HG03175 (cell line): Measurements from ENCODE around the gene PHKG2.
A peak's percentile ranks its signal among the peaks of the same experiment; 100 is the strongest.

Source experiments
- ATAC-seq: cut with Tn5 transposase; IDR thresholded peaks from one replicate; pipeline ENCODE4 v1.9.1; 2021; ENCODE audit warnings: mild to moderate bottlenecking, moderate library complexity; ENCODE audit not compliant: unreplicated experiment

The PHKG2 gene

DNA sequence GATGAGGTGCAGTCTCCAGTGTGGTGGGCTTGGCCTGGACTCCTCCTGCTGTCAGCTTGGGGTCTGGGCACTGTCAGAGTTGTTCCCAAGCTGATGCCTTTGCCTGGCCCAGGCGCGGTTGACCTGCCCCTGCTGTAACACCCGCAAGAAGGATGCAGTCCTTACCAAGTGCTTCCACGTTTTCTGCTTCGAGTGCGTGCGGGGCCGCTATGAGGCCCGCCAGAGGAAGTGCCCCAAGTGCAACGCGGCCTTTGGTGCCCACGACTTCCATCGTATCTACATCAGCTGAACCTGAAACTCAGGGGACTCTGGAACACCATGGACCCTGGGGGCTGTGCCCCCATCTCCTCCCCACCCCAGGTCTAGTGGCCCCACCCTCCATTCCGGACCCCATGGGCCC is 25.6 kb downstream of the PHKG2 start:
- ATAC-seq: no peak

- ATAC-seq: no peak
Observed at GRCh38 chr16:30774367-30775130, 26.3 kb downstream of the PHKG2 start.

- ATAC-seq: no peak
Observed at GRCh38 chr16:30775131-30775391, 26.8 kb downstream of the PHKG2 start.

- ATAC-seq: peak; percentile 56
Observed at GRCh38 chr16:30775392-30776188, 27.4 kb downstream of the PHKG2 start.

DNA sequence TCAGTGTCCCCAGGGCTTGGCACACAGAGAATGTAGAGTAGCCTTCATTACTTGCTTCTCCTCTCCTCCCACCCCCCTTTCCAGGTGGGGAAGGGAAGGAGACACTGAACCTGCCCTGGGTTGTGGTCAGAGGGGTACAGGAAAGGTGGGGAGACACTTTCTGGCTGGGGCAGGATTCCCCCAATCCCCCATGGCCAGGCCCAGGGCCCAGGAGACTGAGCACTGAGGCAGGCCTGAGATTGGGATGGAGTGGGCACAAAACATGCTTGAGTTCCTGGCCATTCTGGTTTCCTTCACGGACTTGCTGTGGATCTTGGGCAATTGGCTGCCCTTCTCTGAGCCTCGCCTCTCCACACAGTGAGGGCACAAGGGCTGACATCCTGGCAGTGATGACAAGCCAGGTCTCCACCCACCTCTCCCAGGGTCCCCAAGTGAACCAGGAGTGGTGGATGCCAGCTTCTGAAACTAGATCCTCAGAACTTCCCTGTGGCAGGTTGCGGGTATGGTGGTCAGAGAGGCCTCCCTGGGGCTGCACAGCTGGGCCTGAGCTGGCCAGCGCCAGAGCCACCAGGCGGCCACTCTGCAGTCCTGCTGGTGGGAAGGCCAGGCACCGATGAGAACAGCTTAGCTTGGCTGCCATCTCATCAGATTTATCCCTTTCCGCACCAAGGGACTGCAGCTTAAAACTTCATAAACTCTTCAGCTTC is 29.5 kb downstream of the PHKG2 start:
- no peak for ATAC-seq

GRCh38 chr16:30778549-30779244 is 30.5 kb downstream of the PHKG2 start:
- ATAC-seq: no peak

GRCh38 chr16:30779596-30779995 is 31.4 kb downstream of the PHKG2 start:
- no peak for ATAC-seq

GRCh38 chr16:30780021-30780420 is 31.8 kb downstream of the PHKG2 start:
- no peak for ATAC-seq

- no peak for ATAC-seq
Observed at GRCh38 chr16:30780549-30780948, 32.3 kb downstream of the PHKG2 start.

GRCh38 chr16:30782486-30783279 is 34.5 kb downstream of the PHKG2 start:
- ATAC-seq: no peak

GRCh38 chr16:30783280-30784109 is 35.3 kb downstream of the PHKG2 start:
- no peak for ATAC-seq

GRCh38 chr16:30784215-30784614 is 36.0 kb downstream of the PHKG2 start:
- ATAC-seq: no peak

DNA sequence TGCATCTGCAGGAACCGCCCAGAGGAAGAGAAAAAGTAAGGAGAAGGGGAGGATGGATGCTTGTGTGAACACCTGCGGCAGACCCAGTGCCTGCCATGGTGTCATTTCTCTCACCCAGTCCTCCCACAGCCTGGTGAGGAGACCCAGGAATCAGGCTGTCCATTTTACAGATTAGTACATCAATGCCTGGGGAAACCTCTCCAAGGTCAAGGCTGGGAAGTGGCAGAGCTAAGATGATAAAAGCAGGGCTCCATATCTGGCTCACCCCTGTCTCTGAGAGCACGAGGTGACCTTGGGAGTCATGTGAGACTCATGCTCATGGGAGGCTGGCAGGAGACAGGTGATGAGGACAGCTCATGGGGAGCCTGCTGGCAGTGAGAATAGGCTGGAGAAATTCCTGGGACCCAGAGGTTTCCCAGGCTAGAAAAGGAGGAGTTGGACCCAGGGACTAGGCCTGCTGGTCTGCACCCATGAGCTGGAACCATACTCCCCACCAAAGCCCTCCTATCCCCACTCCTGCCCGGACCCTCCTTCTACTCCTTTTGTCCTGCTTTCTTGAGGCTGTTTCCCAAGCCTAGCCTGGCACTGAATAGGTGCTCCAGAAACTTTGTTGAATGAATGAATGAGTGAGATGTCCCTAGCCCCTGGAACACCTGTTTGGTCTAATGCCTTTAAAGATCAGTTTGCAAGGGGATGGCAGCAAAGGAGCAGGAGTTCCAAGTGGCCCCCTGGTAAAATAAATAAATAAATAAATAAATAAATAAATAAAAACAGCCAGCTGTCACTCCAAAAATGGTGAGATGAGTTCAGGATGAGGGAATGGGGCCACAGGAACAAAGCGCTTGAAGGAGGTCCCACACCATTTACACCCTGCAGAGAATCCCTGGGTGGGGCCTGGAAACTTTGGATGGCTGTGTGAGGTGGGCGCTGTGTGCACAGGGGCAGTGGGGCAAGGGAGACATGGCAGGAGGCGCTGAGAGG is 37.2 kb downstream of the PHKG2 start:
- ATAC-seq: no peak

- ATAC-seq: no peak
Observed at GRCh38 chr16:30786115-30786935, 38.1 kb downstream of the PHKG2 start.

DNA sequence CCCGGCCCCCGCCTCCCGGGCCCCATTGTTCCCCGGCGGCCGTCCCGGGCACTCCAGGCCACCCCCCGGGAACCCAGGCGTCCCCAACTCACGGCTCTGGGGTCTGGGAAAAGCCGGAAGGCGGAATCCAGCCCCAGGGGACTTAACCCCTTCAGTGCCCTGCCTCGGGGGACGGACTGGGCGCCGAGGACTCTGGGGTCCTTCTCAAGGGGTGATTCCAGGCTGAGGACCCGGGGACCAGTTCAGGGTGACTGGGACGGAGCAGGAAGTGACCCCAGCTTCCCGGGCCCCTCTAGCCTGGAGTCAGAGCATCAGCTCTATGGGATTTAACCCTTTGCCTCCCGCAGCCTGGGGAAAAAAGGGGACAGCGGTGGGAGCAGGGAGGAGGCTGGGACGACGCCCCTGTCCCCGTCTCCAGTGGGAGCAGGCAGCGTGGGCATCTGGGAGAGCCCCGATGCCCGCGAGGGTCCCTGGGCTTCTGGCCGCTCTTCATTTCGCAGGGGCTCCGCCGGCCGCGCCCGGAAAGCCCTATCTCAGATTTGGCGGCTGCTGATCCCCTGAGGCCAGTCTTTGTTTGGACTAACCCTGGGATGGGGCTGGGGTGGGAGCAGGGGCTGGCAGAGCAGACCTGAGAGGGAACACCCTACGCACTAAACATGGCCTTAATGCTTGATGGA is 38.8 kb downstream of the PHKG2 start, which contains the start of gene ZNF629:
ZNF629 (minus strand) TSS at position 270 of the 677 bp plus-strand sequence. CDS start 2,723 bp downstream, outside the sequence.
- ATAC-seq: no peak

DNA sequence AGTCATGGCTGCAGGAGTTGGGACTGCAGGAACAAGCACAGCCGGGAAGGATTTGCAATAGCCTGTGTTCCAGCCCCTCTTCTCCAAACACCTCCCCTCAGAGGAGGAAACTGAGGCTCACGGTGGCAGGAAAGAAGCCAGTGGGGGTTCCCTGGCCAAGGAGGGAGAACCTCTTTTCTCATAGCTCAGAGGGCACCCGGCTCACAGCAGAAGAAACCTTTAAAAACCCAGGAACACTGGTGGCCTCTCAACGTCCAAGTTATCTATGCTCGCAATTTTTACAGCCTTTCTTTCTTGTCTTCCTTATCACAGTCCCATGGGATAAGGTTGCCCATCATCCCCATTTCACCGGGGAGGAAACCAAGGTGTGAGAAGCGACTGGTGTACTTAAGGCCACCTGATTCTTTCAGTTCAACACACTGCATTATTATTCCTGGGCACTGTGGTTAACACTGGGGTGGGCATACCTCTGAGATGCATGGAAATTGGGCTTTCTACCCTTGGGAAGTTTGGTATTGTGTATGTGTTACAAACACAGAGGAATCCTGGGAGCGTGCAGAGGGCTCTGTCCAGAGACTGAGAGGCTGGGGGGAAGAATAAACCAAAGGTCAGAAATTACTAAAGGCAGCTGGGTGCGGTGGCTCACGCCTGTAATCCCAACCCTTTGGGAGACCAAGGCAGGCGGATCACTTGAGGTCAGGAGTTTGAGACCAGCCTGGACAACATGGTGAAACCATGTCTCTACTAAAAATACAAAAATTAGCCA is 39.6 kb downstream of the PHKG2 start:
- ATAC-seq: no peak
